ENCODE measurements around the gene PRR29. TPM values are rescaled to one million over a fixed set of nuclear protein-coding genes. Genes with fewer than 3 reads are reported as not detected.
"Not testable (repeated sequence)": the region's sequence is repeated elsewhere in the genome, so short reads cannot be mapped to it uniquely, and the experiment has no call there.

PRR29 gene
- total and polyA plus RNA-seq, 2 donors, result 0.34 to 0.42 TPM

GRCh38 chr17:63963123-63963522, 35.0 kb upstream of the PRR29 start:
- no peak for DNase-seq (ENCODE audit: extremely low spot score)

DNA sequence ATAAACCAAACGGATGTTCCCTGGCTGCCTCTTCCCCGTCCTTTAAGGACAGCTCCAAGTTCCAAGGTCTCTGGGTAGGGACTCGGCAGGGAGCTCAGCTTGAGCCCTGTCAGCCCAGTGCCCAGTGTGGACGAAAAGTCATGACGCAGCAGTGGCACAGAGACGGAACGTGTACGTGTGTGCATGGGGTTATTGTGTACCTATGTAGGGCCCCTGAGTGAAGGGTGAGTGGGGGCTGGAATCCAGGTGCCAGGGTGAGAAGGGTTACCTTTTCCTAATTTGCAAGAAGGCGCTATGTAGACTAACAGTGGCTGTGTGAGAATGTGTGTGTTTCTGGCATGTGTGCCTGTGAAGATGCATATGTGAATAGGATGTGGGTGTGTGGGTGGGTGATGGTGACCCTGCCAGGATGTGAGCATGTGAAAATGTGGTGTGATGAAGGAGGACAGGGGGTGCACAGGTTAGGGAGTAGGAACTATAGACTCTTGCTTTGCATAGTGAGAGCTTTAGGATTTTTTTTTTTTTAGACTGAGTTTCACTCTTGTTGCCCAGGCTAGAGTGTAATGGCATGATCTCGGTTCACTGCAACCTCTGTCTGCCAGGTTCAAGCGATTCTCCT, 31.4 kb upstream of the PRR29 start:
- no peaks in the 10 kb centered on the region for H3K4me1 ChIP-seq (ENCODE audit: insufficient read depth)
- H3K27ac ChIP-seq (ENCODE audit: low read depth), result no peak overlapping the region
- no peak overlapping the region for H3K4me3 ChIP-seq (ENCODE audit: low read depth, low read length)
- WGBS, result 82% methylated on average over 11 of the region's 11 CpGs
- DNase-seq (ENCODE audit: extremely low spot score), result no peak
- no peaks in the 10 kb centered on the region for H3K36me3 ChIP-seq (ENCODE audit: insufficient read depth)

More at GRCh38 chr17:63963123-63963522, 35.0 kb upstream of the PRR29 start:
- 89% methylated on average over 4 of the region's 4 CpGs for WGBS
- Histone ChIP-seq H3K27ac (ENCODE audit: low read depth) (no peak overlapping the region), H3K4me3 (ENCODE audit: low read depth, low read length) (no peak overlapping the region), H3K4me1 (ENCODE audit: insufficient read depth) (no peaks in the 10 kb centered on the region), H3K36me3 (ENCODE audit: insufficient read depth) (no peaks in the 10 kb centered on the region)

DNA sequence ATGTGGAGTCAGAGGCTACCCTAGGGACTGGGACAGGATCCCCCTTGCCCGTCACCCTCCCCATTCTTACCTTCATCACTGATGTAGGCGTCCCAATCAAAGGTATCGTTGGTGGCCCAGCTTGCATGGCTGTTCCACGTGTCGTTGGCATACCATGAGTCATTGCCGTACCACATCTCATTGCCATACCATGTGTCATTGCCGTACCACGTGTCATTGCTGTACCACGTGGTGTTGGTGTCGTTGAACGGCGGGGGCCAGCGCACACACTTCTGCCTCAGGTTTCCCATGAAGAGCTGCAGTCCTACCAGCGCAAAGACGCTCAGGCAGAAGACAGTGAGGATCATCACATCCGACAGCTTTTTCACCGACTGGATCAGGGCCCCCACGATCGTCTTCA, 30.2 kb upstream of the PRR29 start:
- no peaks in the 10 kb centered on the region for H3K36me3 ChIP-seq (ENCODE audit: insufficient read depth)
- 90% methylated on average over 19 of the region's 19 CpGs for WGBS

GRCh38 chr17:63969278-63969677, 28.9 kb upstream of the PRR29 start:
- no peak overlapping the region for H3K27ac ChIP-seq (ENCODE audit: low read depth)
- H3K4me1 ChIP-seq (ENCODE audit: insufficient read depth), result no peaks in the 10 kb centered on the region
- WGBS, result 69% methylated on average over 10 of the region's 10 CpGs
- no peak for DNase-seq (ENCODE audit: extremely low spot score)
- no peak overlapping the region for H3K4me3 ChIP-seq (ENCODE audit: low read depth, low read length)
- H3K36me3 ChIP-seq (ENCODE audit: insufficient read depth), result no peaks in the 10 kb centered on the region

More for the DNA sequence above, 30.2 kb upstream of the PRR29 start:
- Histone ChIP-seq H3K4me1 (ENCODE audit: insufficient read depth) (no peaks in the 10 kb centered on the region), H3K4me3 (ENCODE audit: low read depth, low read length) (no peak overlapping the region), H3K27ac (ENCODE audit: low read depth) (no peak overlapping the region)
- DNase-seq (ENCODE audit: extremely low spot score), result no peak

DNA sequence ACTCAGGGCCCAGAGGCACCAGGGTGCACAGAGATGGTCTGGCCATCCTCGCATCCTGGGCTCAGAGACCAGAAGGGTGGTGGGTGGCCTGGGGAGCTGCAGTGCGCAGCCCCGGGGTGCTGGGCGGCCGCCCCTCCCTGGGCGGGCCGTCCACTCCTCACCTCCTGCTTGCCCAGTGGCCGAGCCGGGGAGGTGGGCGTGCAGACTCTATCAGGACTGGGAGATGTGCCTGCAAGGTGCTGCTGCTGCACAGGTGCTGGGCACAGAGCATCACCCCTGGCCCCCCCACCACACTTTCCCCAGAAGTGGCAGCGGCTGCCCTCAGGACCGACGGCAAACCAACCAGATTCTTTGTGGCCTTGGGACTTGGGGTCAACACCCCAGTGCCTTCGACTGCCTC, 25.4 kb upstream of the PRR29 start, which contains the start of gene SCN4A:
Gene SCN4A (minus strand): TSS at position 123 of the 400 bp plus-strand sequence. CDS start 77 bp downstream, at position 46.
- Histone ChIP-seq H3K4me3 (ENCODE audit: low read depth, low read length) (no peak within 1 kb of the TSS), H3K4me1 (ENCODE audit: insufficient read depth) (no peaks in the 10 kb centered on the region), H3K27ac (ENCODE audit: low read depth) (no peak within 1 kb of the TSS), H3K36me3 (ENCODE audit: insufficient read depth) (no peaks in the 10 kb centered on the region)
- no peak for DNase-seq (ENCODE audit: extremely low spot score)
- 96% methylated on average over 14 of the region's 14 CpGs for WGBS

DNA sequence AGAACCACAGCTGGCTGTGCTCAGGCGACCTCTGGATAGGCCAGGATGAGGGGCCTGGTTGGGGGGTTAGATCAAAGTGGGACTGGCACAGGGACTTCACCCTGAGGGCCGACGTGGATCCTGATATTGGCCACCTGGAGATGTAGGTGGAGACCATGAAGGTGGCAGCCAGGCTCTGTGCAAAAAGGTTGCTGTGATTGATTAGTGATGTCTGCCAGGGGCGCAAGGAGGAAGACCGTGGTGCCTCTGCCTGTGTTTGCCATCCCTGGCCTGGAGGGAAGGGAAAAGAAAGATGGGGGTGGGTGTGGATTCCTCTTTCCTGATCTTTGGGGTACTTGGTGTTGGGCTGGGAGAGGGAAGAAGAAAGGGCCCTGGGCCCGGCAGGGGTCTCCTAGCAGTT, 24.9 kb upstream of the PRR29 start:
- Histone ChIP-seq H3K4me1 (ENCODE audit: insufficient read depth) (no peaks in the 10 kb centered on the region), H3K4me3 (ENCODE audit: low read depth, low read length) (no peak overlapping the region), H3K27ac (ENCODE audit: low read depth) (no peak overlapping the region), H3K36me3 (ENCODE audit: insufficient read depth) (no peaks in the 10 kb centered on the region)
- WGBS, result 90% methylated on average over 6 of the region's 6 CpGs
- no peak for DNase-seq (ENCODE audit: extremely low spot score)

DNA sequence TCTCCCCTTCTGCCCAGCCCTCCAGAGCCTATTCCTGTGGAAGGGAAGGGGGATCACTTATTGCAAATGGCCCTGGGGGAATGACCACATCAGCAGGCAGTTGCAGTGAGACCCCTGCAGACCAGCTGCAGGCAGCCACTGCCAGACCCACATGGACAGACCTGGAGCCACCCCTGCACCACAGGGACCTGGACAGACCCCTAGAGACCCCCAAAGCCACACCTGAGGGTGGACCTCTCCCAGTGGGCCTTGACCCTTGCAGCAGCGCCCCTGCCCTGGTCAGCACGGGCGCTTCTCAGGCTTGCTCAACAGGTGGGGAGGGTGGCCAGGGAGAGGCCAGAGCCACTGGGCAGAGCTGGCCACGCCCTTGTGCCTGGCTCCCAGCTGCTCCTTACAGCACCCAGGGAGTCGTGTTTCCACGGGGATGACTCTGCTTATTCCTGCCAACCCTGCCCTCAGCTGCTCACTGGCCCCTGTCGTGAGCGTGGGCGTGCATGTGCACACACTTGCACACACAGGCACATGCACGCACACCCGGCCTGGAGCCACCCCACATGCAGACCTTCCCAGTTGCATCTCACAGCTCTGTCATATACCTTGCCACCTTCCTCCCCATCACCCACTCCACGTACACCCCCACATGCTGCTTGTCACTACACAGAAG, 24.1 kb upstream of the PRR29 start:
- Histone ChIP-seq H3K4me1 (ENCODE audit: insufficient read depth) (no peaks in the 10 kb centered on the region), H3K36me3 (ENCODE audit: insufficient read depth) (no peaks in the 10 kb centered on the region), H3K4me3 (ENCODE audit: low read depth, low read length) (no peak overlapping the region), H3K27ac (ENCODE audit: low read depth) (no peak overlapping the region)
- no peak for DNase-seq (ENCODE audit: extremely low spot score)
- WGBS, result 80% methylated on average over 12 of the region's 12 CpGs

DNA sequence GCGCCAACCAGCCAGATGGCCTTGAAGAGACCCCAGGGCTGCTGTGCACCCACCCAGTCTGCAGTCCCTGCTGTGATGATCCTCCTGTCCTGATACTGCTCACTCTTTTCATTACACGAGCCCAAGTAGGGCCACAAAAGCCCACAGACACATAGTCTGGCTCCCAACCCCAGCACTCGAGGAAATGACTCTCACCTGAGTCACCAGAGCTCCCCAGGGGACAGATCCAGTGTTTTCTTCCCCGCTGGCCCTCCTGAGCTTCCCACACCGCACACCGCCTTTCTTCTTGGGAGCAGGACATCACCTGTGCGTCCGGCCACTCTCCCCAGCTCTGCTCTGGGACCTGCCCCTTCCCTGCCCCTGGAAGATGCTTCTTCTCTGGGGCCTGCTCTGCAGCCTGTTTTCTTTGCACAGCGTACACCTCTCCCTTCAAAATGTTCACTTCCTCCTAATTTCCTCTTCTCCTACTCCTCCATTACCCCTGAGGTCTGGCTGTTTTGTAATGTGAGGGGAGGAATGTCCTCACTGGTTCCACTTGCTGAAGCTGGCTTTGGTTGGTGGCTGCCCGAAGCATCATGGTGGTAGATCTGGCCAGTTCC, 23.5 kb upstream of the PRR29 start:
- Histone ChIP-seq H3K27ac (ENCODE audit: low read depth) (no peak overlapping the region), H3K4me3 (ENCODE audit: low read depth, low read length) (no peak overlapping the region)

GRCh38 chr17:63975541-63976092, 22.5 kb upstream of the PRR29 start:
- no peak for DNase-seq (ENCODE audit: extremely low spot score)
- no peak overlapping the region for H3K27ac ChIP-seq (ENCODE audit: low read depth)
- no peak overlapping the region for H3K4me3 ChIP-seq (ENCODE audit: low read depth, low read length)
- H3K4me1 ChIP-seq (ENCODE audit: insufficient read depth), result no peaks in the 10 kb centered on the region
- WGBS, result 84% methylated on average over 2 of the region's 2 CpGs
- no peaks in the 10 kb centered on the region for H3K36me3 ChIP-seq (ENCODE audit: insufficient read depth)

More for the DNA sequence above, 23.5 kb upstream of the PRR29 start:
- H3K36me3 ChIP-seq (ENCODE audit: insufficient read depth), result no peaks in the 10 kb centered on the region
- WGBS, result 83% methylated on average over 10 of the region's 10 CpGs
- no peak for DNase-seq (ENCODE audit: extremely low spot score)
- H3K4me1 ChIP-seq (ENCODE audit: insufficient read depth), result no peaks in the 10 kb centered on the region

- no peaks in the 10 kb centered on the region for H3K4me1 ChIP-seq (ENCODE audit: insufficient read depth)
These were observed 21.4 kb upstream of the PRR29 start for GRCh38 chr17:63976702-63977101.

GRCh38 chr17:63978272-63979200, 19.6 kb upstream of the PRR29 start:
- Histone ChIP-seq H3K36me3 (ENCODE audit: insufficient read depth) (no peaks in the 10 kb centered on the region), H3K4me3 (ENCODE audit: low read depth, low read length) (no peak overlapping the region), H3K4me1 (ENCODE audit: insufficient read depth) (no peaks in the 10 kb centered on the region), H3K27ac (ENCODE audit: low read depth) (no peak overlapping the region)
- no peak for DNase-seq (ENCODE audit: extremely low spot score)
- WGBS, result 78% methylated on average over 13 of the region's 13 CpGs

More at GRCh38 chr17:63976702-63977101, 21.4 kb upstream of the PRR29 start:
- H3K36me3 ChIP-seq (ENCODE audit: insufficient read depth), result no peaks in the 10 kb centered on the region
- DNase-seq (ENCODE audit: extremely low spot score), result no peak
- H3K4me3 ChIP-seq (ENCODE audit: low read depth, low read length), result no peak overlapping the region
- WGBS, result 70% methylated on average over 3 of the region's 3 CpGs
- H3K27ac ChIP-seq (ENCODE audit: low read depth), result no peak overlapping the region

DNA sequence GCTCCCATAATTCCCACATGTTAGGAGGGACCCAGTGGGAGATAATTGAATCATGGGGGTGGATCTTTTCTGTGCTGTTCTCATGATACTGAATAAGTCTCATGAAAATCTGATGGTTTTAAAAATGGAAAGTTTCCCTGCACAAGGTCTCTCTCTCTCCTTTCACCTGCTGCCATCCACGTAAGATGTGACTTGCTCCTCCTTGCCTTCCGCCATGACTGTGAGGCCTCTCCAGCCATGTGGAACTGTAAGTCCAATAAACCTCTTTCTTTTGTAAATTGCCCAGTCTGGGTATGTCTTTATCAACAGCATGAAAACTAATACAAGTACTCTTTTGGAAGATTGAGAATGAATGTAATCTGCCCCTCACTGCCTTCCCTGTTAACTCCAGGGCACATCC, 15.5 kb upstream of the PRR29 start:
- not testable (repeated sequence) for H3K36me3 ChIP-seq (ENCODE audit: insufficient read depth); H3K4me3 ChIP-seq (ENCODE audit: low read depth, low read length); DNase-seq (ENCODE audit: extremely low spot score); H3K4me1 ChIP-seq (ENCODE audit: insufficient read depth); H3K27ac ChIP-seq (ENCODE audit: low read depth)
- 95% methylated on average over 2 of the region's 2 CpGs for WGBS

- 44% methylated on average over 7 of the region's 7 CpGs for WGBS
- Histone ChIP-seq H3K36me3 (ENCODE audit: insufficient read depth) (no peaks in the 10 kb centered on the region), H3K4me1 (ENCODE audit: insufficient read depth) (no peaks in the 10 kb centered on the region), H3K27ac (ENCODE audit: low read depth) (no peak overlapping the region), H3K4me3 (ENCODE audit: low read depth, low read length) (no peak overlapping the region)
- no peak for DNase-seq (ENCODE audit: extremely low spot score)
These were observed 14.8 kb upstream of the PRR29 start for GRCh38 chr17:63983320-63983719.
